GM23338 (cell line): ENCODE measurements around the gene APOM. TPM values are rescaled to one million over a fixed set of nuclear protein-coding genes. Genes with fewer than 3 reads are reported as not detected.

ENCODE experiments used
- ATAC-seq: fragments of 200-7000 bp; cut with Tn5 transposase; 3 replicates; pipeline ENCODE4 v1.9.1; 2020
- DNase-seq: peaks from one replicate; pipeline ENCODE4 v3.0.0-alpha.2; 2015; ENCODE audit warnings: low spot score
- H2AFZ ChIP-seq: fragments of 200-600 bp; sonication (generic); 2 replicates; pipeline ENCODE4 v1.8.0; 2016; ENCODE audit warnings: antibody characterized with exemption, mild to moderate bottlenecking, moderate library complexity
- H3F3A ChIP-seq: fragments of 200-600 bp; sonication (generic); replicated peaks from 2 replicates; pipeline ENCODE4 v1.8.0; 2017; ENCODE audit warnings: antibody characterized with exemption, mixed run types, low read depth
- H3K27ac ChIP-seq: fragments of 200-600 bp; sonication (generic); 2 replicates; pipeline ENCODE4 v1.6.1; 2016; ENCODE audit warnings: low read depth
- H3K27me3 ChIP-seq: fragments of 200-600 bp; sonication (generic); 2 replicates; pipeline ENCODE4 v1.8.0; 2016; ENCODE audit warnings: mild to moderate bottlenecking, mixed run types, moderate library complexity; ENCODE audit not compliant: insufficient read depth
- H3K36me3 ChIP-seq: fragments of 200-600 bp; sonication (generic); 2 replicates; pipeline ENCODE4 v1.8.0; 2016; ENCODE audit warnings: mild to moderate bottlenecking; ENCODE audit not compliant: insufficient read depth
- H3K4me1 ChIP-seq: fragments of 200-600 bp; sonication (generic); 2 replicates; pipeline ENCODE4 v1.8.0; 2016; ENCODE audit warnings: mild to moderate bottlenecking, moderate library complexity; ENCODE audit not compliant: insufficient read depth
- H3K4me2 ChIP-seq: fragments of 200-600 bp; sonication (generic); 2 replicates; pipeline ENCODE4 v1.7.1; 2017; ENCODE audit warnings: mixed run types
- H3K4me3 ChIP-seq: fragments of 200-600 bp; sonication (generic); 2 replicates; pipeline ENCODE4 v1.6.1; 2016; ENCODE audit warnings: mixed run types
- H3K79me2 ChIP-seq: fragments of 200-600 bp; sonication (generic); replicated peaks from 2 replicates; pipeline ENCODE4 v1.8.0; 2017; ENCODE audit warnings: mild to moderate bottlenecking; ENCODE audit not compliant: insufficient read depth
- H3K9me2 ChIP-seq: fragments of 200-600 bp; sonication (generic); 2 replicates; pipeline ENCODE4 v1.8.0; 2017; ENCODE audit not compliant: insufficient read depth
- H4K20me1 ChIP-seq: fragments of 200-600 bp; sonication (generic); replicated peaks from 2 replicates; pipeline ENCODE4 v1.8.0; 2017; ENCODE audit warnings: mild to moderate bottlenecking; ENCODE audit not compliant: insufficient read depth
- H3K27ac Mint-ChIP-seq: 2 replicates; pipeline ENCODE4 v1.8.0; 2020; ENCODE audit warnings: inconsistent platforms, mild to moderate bottlenecking, moderate library complexity, mixed read lengths
- H3K27me3 Mint-ChIP-seq: 3 replicates; pipeline ENCODE4 v1.8.0; 2022; ENCODE audit warnings: low read depth, mild to moderate bottlenecking, moderate library complexity, mixed read lengths, inconsistent platforms; ENCODE audit not compliant: insufficient read depth, poor library complexity
- H3K36me3 Mint-ChIP-seq: 3 replicates; pipeline ENCODE4 v1.8.0; 2021; ENCODE audit warnings: low read depth, mild to moderate bottlenecking, inconsistent platforms, moderate library complexity, mixed read lengths
- H3K4me1 Mint-ChIP-seq: 3 replicates; pipeline ENCODE4 v1.8.0; 2020; ENCODE audit warnings: mild to moderate bottlenecking, inconsistent platforms, mixed read lengths
- H3K4me3 Mint-ChIP-seq: 3 replicates; pipeline ENCODE4 v1.8.0; 2021; ENCODE audit warnings: moderate library complexity, mild to moderate bottlenecking, inconsistent platforms, mixed read lengths
- H3K9me3 Mint-ChIP-seq: 3 replicates; pipeline ENCODE4 v1.8.0; 2020; ENCODE audit warnings: moderate library complexity, mild to moderate bottlenecking, inconsistent platforms, mixed read lengths
- CREB1 ChIP-seq: fragments of 250-450 bp; sonication (Bioruptor Pico); IDR thresholded peaks from 2 replicates; pipeline ENCODE4 v1.5.0; 2020; ENCODE audit warnings: low read depth, mild to moderate bottlenecking, moderate library complexity
- EZH2 ChIP-seq: fragments of 200-600 bp; sonication (generic); IDR thresholded peaks from one replicate; pipeline ENCODE4 v1.8.0; 2017; ENCODE audit warnings: antibody characterized with exemption, mild to moderate bottlenecking, low read depth; ENCODE audit not compliant: unreplicated experiment
- EZH2phosphoT487 ChIP-seq: fragments of 200-600 bp; sonication (generic); IDR thresholded peaks from one replicate; pipeline ENCODE4 v1.8.1; 2018; ENCODE audit warnings: antibody characterized with exemption; ENCODE audit not compliant: unreplicated experiment
- ZNF114 ChIP-seq: fragments of 250-450 bp; sonication (Bioruptor Pico); IDR thresholded peaks from 2 replicates; pipeline ENCODE4 v1.5.0; 2020; ENCODE audit warnings: mild to moderate bottlenecking, moderate library complexity
- ZNF331 ChIP-seq: fragments of 250-450 bp; sonication (Bioruptor Pico); IDR thresholded peaks from 2 replicates; pipeline ENCODE4 v1.5.0; 2020; ENCODE audit warnings: low read depth, mild to moderate bottlenecking, moderate library complexity
- polyA plus RNA-seq: library from polyadenylated mRNA; unstranded; fragments of >200 nt; fragmentation: Nextera tagmentation; extraction: Ambion mirVana; gene quantifications from 2 replicates; pipeline ENCODE4 v1.2.1, GENCODE V29; 2016
- total RNA-seq: library from RNA; depleted of rRNA; stranded (reverse); fragments of >200 nt; shearing (Covaris generic); gene quantifications from 2 replicates; pipeline ENCODE4 v1.2.3, GENCODE V29; 2014
- TF ChIP-seq, protein P1 (sequence below): IDR thresholded peaks from 2 replicates; pipeline ENCODE4 v1.6.1; 2016; ENCODE audit warnings: antibody characterized with exemption
- TF ChIP-seq, protein P2 (sequence below): IDR thresholded peaks from one replicate; pipeline ENCODE4 v1.6.1; 2018; ENCODE audit warnings: antibody characterized with exemption; ENCODE audit not compliant: unreplicated experiment
- TF ChIP-seq, protein P3 (sequence below), 2 experiments: fragments of 200-600 bp in 1 of 2; sonication (generic) in 1 of 2; conservative IDR thresholded peaks; 2 replicates each; pipeline versions ENCODE4 v1.5.1 to v1.6.1; 2016 to 2017; ENCODE audit warnings: antibody characterized with exemption in 2 of 2, low read depth in 2 of 2, mild to moderate bottlenecking in 2 of 2, moderate library complexity in 1 of 2
- TF ChIP-seq, protein P4 (sequence below): fragments of 250-450 bp; sonication (Bioruptor Pico); IDR thresholded peaks from 2 replicates; pipeline ENCODE4 v1.5.0; 2020; ENCODE audit warnings: mild to moderate bottlenecking, moderate library complexity

APOM gene
- total and polyA plus RNA-seq, 2 experiments from 2014 or later = 1.2 to 10.7 TPM

DNA sequence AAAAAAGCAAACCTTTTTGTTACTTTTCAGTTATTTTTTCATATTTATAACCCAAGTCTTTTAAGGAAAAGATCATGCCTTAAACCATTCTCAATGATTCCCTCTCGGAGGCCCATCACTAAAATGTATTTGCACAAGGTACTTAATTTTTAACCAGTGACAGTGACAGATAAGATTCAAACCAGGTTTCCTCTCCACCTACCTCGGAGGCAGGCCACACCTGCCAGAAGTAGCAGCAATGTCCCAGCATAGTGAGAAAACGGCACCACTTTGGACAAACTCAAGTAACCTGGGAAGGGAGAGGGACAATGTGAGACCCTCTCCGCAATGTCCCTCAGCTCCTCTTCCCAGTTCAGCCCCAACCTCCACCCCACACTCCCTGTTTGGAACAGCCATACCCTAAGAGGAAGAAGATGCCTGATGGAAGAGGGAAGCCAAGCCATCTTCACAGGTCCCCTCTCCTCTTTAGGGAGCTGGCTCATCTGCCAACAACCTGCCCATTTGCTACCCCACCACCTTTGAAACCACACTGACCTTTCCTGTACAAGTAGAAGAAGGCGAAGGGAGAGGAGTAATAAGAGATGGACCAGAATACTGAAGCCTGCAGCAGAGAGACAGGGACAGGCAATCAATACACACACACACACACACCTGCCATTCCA lies 45.2 kb downstream of the APOM start:
- no peak overlapping the region for H2AFZ ChIP-seq
- no peak overlapping the region for H3K4me3 ChIP-seq
- H3K27me3 ChIP-seq = no peaks in the 10 kb centered on the region
- peaks cover 6% of the 10 kb centered on the region for H3K27me3 Mint-ChIP-seq
- no peaks in the 10 kb centered on the region for H3K36me3 ChIP-seq
- TF ChIP-seq, protein P1, sequence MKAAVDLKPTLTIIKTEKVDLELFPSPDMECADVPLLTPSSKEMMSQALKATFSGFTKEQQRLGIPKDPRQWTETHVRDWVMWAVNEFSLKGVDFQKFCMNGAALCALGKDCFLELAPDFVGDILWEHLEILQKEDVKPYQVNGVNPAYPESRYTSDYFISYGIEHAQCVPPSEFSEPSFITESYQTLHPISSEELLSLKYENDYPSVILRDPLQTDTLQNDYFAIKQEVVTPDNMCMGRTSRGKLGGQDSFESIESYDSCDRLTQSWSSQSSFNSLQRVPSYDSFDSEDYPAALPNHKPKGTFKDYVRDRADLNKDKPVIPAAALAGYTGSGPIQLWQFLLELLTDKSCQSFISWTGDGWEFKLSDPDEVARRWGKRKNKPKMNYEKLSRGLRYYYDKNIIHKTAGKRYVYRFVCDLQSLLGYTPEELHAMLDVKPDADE = no peak
- TF ChIP-seq CREB1 (CRISPR knock-in tag) (no peak), EZH2 (no peak), ZNF114 (CRISPR knock-in tag) (no peak), ZNF331 (CRISPR knock-in tag) (no peak), EZH2phosphoT487 (no peak)
- TF ChIP-seq, protein P2, sequence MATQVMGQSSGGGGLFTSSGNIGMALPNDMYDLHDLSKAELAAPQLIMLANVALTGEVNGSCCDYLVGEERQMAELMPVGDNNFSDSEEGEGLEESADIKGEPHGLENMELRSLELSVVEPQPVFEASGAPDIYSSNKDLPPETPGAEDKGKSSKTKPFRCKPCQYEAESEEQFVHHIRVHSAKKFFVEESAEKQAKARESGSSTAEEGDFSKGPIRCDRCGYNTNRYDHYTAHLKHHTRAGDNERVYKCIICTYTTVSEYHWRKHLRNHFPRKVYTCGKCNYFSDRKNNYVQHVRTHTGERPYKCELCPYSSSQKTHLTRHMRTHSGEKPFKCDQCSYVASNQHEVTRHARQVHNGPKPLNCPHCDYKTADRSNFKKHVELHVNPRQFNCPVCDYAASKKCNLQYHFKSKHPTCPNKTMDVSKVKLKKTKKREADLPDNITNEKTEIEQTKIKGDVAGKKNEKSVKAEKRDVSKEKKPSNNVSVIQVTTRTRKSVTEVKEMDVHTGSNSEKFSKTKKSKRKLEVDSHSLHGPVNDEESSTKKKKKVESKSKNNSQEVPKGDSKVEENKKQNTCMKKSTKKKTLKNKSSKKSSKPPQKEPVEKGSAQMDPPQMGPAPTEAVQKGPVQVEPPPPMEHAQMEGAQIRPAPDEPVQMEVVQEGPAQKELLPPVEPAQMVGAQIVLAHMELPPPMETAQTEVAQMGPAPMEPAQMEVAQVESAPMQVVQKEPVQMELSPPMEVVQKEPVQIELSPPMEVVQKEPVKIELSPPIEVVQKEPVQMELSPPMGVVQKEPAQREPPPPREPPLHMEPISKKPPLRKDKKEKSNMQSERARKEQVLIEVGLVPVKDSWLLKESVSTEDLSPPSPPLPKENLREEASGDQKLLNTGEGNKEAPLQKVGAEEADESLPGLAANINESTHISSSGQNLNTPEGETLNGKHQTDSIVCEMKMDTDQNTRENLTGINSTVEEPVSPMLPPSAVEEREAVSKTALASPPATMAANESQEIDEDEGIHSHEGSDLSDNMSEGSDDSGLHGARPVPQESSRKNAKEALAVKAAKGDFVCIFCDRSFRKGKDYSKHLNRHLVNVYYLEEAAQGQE = no peak
- TF ChIP-seq, protein P3, sequence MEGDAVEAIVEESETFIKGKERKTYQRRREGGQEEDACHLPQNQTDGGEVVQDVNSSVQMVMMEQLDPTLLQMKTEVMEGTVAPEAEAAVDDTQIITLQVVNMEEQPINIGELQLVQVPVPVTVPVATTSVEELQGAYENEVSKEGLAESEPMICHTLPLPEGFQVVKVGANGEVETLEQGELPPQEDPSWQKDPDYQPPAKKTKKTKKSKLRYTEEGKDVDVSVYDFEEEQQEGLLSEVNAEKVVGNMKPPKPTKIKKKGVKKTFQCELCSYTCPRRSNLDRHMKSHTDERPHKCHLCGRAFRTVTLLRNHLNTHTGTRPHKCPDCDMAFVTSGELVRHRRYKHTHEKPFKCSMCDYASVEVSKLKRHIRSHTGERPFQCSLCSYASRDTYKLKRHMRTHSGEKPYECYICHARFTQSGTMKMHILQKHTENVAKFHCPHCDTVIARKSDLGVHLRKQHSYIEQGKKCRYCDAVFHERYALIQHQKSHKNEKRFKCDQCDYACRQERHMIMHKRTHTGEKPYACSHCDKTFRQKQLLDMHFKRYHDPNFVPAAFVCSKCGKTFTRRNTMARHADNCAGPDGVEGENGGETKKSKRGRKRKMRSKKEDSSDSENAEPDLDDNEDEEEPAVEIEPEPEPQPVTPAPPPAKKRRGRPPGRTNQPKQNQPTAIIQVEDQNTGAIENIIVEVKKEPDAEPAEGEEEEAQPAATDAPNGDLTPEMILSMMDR (conservative IDR thresholded peaks at IDR 0.05; ENCODE audit: low read depth in 2 of 2) = no peak
- TF ChIP-seq, protein P4, sequence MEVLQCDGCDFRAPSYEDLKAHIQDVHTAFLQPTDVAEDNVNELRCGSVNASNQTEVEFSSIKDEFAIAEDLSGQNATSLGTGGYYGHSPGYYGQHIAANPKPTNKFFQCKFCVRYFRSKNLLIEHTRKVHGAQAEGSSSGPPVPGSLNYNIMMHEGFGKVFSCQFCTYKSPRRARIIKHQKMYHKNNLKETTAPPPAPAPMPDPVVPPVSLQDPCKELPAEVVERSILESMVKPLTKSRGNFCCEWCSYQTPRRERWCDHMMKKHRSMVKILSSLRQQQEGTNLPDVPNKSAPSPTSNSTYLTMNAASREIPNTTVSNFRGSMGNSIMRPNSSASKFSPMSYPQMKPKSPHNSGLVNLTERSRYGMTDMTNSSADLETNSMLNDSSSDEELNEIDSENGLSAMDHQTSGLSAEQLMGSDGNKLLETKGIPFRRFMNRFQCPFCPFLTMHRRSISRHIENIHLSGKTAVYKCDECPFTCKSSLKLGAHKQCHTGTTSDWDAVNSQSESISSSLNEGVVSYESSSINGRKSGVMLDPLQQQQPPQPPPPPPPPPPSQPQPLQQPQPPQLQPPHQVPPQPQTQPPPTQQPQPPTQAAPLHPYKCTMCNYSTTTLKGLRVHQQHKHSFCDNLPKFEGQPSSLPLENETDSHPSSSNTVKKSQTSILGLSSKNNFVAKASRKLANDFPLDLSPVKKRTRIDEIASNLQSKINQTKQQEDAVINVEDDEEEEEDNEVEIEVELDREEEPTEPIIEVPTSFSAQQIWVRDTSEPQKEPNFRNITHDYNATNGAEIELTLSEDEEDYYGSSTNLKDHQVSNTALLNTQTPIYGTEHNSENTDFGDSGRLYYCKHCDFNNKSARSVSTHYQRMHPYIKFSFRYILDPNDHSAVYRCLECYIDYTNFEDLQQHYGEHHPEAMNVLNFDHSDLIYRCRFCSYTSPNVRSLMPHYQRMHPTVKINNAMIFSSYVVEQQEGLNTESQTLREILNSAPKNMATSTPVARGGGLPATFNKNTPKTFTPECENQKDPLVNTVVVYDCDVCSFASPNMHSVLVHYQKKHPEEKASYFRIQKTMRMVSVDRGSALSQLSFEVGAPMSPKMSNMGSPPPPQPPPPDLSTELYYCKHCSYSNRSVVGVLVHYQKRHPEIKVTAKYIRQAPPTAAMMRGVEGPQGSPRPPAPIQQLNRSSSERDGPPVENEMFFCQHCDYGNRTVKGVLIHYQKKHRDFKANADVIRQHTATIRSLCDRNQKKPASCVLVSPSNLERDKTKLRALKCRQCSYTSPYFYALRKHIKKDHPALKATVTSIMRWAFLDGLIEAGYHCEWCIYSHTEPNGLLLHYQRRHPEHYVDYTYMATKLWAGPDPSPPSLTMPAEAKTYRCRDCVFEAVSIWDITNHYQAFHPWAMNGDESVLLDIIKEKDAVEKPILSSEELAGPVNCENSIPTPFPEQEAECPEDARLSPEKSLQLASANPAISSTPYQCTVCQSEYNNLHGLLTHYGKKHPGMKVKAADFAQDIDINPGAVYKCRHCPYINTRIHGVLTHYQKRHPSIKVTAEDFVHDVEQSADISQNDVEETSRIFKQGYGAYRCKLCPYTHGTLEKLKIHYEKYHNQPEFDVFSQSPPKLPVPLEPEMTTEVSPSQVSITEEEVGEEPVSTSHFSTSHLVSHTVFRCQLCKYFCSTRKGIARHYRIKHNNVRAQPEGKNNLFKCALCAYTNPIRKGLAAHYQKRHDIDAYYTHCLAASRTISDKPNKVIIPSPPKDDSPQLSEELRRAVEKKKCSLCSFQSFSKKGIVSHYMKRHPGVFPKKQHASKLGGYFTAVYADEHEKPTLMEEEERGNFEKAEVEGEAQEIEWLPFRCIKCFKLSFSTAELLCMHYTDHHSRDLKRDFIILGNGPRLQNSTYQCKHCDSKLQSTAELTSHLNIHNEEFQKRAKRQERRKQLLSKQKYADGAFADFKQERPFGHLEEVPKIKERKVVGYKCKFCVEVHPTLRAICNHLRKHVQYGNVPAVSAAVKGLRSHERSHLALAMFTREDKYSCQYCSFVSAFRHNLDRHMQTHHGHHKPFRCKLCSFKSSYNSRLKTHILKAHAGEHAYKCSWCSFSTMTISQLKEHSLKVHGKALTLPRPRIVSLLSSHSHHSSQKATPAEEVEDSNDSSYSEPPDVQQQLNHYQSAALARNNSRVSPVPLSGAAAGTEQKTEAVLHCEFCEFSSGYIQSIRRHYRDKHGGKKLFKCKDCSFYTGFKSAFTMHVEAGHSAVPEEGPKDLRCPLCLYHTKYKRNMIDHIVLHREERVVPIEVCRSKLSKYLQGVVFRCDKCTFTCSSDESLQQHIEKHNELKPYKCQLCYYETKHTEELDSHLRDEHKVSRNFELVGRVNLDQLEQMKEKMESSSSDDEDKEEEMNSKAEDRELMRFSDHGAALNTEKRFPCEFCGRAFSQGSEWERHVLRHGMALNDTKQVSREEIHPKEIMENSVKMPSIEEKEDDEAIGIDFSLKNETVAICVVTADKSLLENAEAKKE (CRISPR knock-in tag) = no peak
- peaks cover 3% of the 10 kb centered on the region; the same call in 1 of the 2 replicates for H3F3A ChIP-seq
- peaks cover 14% of the 10 kb centered on the region for H3K36me3 Mint-ChIP-seq
- H3K9me2 ChIP-seq = no peaks in the 10 kb centered on the region
- ATAC-seq (no peak), DNase-seq (no peak)
- no peak overlapping the region for H3K27ac ChIP-seq
- H3K4me1 ChIP-seq = peaks cover 5% of the 10 kb centered on the region; the same call in 1 of the 2 replicates
- no peak overlapping the region for H3K27ac Mint-ChIP-seq
- H4K20me1 ChIP-seq = peaks cover 3% of the 10 kb centered on the region; the same call in 1 of the 2 replicates
- H3K9me3 Mint-ChIP-seq = no peaks in the 10 kb centered on the region
- peaks cover 10% of the 10 kb centered on the region for H3K4me1 Mint-ChIP-seq
- no peak overlapping the region for H3K4me2 ChIP-seq
- H3K79me2 ChIP-seq = peaks cover 14% of the 10 kb centered on the region
- H3K4me3 Mint-ChIP-seq = peak overlapping the region; percentile 96
